HUES48 (cell line): ENCODE measurements around the gene PGBD5.

Experiments used
- H3K27ac ChIP-seq: one replicate; pipeline ENCODE4 v1.7.0; 2013; ENCODE audit warnings: low read depth, low read length, inconsistent platforms
- H3K27me3 ChIP-seq: 2 replicates; pipeline ENCODE4 v1.6.1; 2013; ENCODE audit warnings: mild to moderate bottlenecking, low read length; ENCODE audit not compliant: control insufficient read depth, insufficient read depth
- H3K36me3 ChIP-seq: 2 replicates; pipeline ENCODE4 v1.6.1; 2013; ENCODE audit warnings: low read length; ENCODE audit not compliant: control insufficient read depth, insufficient read depth
- H3K4me1 ChIP-seq: 2 replicates; pipeline ENCODE4 v1.6.1; 2013; ENCODE audit warnings: mild to moderate bottlenecking, low read length; ENCODE audit not compliant: control insufficient read depth, insufficient read depth
- H3K4me3 ChIP-seq: 2 replicates; pipeline ENCODE4 v1.5.1; 2013; ENCODE audit warnings: mild to moderate bottlenecking, low read depth, low read length
- H3K9ac ChIP-seq: 2 replicates; pipeline ENCODE4 v1.6.1; 2013; ENCODE audit warnings: mild to moderate bottlenecking, low read depth, low read length, moderate library complexity
- H3K9me3 ChIP-seq: 2 replicates; pipeline ENCODE4 v1.6.1; 2013; ENCODE audit warnings: low read length; ENCODE audit not compliant: control insufficient read depth, insufficient read depth

PGBD5 gene

DNA sequence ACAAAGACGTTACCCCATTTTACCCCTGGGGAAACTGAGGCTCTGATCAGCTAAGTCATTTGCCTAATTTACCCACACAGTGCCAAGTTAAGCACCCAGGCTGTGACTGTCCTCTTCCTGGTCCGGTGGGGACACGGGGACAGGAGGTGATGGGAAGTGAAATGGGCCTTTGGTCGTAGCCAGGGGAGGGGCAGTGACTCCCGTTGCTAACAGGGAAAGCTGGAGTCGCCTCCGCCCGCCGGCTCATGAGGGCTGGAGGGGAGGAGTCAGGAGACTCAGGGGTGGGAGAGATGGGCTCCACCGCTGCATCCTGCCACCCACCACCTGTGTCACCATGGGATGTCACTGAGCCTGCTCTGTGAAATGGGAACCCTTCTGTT, 139.3 kb downstream of the PGBD5 start:
- H3K4me1 ChIP-seq = peaks cover 3% of the 10 kb centered on the region; the same call in 1 of the 2 replicates
- no peak overlapping the region for H3K27ac ChIP-seq
- no peaks in the 10 kb centered on the region for H3K36me3 ChIP-seq
- no peaks in the 10 kb centered on the region for H3K9me3 ChIP-seq
- no peak overlapping the region for H3K9ac ChIP-seq
- no peak overlapping the region for H3K4me3 ChIP-seq
- H3K27me3 ChIP-seq = no peaks in the 10 kb centered on the region

DNA sequence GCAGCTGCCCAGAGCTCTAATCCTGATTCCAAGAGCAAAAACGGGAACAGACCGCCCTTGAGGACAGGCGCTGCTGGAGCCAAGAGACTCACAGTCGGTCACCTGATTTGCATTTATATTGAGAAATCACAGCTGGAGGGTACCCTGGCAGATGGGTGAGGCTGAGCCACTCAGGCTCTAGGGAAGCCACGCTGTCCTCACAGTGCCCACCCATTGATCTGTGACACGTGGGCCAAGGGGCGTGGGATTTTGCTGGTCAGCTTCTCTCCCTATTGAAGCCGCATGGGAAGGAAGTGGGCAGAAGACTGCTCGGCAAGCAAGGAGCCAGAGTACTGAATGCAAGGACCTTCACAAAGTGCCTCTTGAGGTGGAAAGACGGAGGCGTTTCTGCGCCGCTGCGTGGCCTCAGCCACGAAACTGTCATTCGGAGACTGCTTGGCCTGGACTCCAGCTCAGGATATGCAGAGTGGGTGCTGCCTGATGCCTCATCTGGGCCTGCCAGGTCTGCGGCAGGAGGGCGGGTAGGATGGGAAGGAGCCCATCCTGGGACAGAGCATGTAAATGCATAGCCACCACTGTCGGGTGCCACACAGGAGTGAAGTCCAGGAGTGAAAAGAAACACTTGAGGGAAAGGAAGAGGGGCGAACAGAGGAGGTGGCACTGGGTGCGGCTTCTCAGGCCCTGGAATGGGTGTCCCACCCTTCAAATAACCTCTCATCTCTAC, 139.8 kb downstream of the PGBD5 start:
- Histone ChIP-seq H3K27ac (no peak overlapping the region), H3K9me3 (no peaks in the 10 kb centered on the region), H3K27me3 (no peaks in the 10 kb centered on the region), H3K9ac (no peak overlapping the region), H3K4me3 (no peak overlapping the region), H3K36me3 (no peaks in the 10 kb centered on the region), H3K4me1 (peaks cover 3% of the 10 kb centered on the region; the same call in 1 of the 2 replicates)

DNA sequence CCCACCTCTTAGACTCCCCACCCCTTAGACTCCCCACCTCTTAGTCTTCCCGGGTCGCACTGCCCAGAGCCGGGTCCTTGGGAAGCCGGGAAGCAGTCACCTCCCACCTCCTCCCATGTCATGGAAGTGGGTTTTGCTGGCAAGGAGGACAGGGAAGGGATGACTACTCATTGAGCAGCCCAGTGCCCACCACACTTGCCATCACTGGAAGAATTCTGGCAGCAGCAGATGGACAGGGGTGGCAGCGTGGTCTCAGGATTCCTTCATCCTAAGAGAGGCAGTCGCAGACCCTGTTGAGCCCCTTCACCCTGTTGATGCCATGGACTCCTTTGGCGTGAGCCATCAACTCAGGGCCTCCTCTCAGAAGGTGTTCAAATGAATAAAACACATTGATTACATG, 140.8 kb downstream of the PGBD5 start:
- no peaks in the 10 kb centered on the region for H3K9me3 ChIP-seq
- H3K27me3 ChIP-seq = no peaks in the 10 kb centered on the region
- no peak overlapping the region for H3K4me3 ChIP-seq
- H3K4me1 ChIP-seq = peaks cover 3% of the 10 kb centered on the region; the same call in 1 of the 2 replicates
- 0 out of 2 replicates have a peak, but pooled peaks cover under 1% of the 10 kb centered on the region for H3K36me3 ChIP-seq
- H3K9ac ChIP-seq = no peak overlapping the region
- H3K27ac ChIP-seq = no peak overlapping the region

DNA sequence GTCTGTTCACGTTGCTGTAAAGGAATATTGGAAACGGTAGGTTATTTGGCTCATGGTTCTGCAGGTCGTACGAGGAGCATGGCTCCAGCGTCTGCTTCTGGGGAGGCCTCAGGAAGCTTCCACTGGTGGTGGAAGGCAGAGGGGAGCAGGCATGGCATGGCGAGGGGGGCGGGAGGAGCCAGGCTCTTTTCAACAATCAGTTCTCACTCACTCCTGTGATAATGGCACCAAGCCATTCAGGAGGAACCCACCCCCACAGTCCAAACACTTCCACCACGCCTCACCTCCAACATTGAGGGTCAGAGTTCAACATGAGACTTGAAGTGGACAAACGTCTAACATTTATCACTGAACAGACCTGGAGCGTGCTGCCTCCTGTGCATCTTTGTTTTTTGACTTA, 141.2 kb downstream of the PGBD5 start:
- H3K9ac ChIP-seq = no peak overlapping the region
- H3K36me3 ChIP-seq = peaks cover 5% of the 10 kb centered on the region; the same call in 1 of the 2 replicates
- H3K4me1 ChIP-seq = peaks cover 3% of the 10 kb centered on the region; the same call in 1 of the 2 replicates
- H3K27ac ChIP-seq = no peak overlapping the region
- no peak overlapping the region for H3K4me3 ChIP-seq
- H3K9me3 ChIP-seq = no peaks in the 10 kb centered on the region
- H3K27me3 ChIP-seq = no peaks in the 10 kb centered on the region

DNA sequence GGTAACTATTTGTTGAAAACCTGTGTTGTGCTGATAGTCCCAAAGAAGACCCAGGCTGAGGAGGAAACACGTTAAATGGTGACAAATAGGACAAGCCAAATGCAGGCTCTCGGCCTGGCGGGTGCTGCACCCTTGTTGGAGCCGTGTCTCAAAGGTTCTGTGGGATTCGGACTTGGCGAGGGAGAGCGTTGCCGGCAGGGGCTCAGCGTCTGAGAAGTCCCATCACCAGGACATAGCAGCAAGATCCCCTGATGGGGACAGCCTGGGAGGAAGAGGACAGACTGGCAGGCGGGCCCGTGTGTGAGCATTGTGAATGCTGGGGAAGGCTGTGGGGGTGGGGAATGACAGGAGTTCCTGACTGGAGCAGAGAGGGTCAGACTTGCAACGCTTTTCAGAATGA, 142.5 kb downstream of the PGBD5 start:
- Histone ChIP-seq H3K27me3 (no peaks in the 10 kb centered on the region), H3K4me1 (peaks cover 3% of the 10 kb centered on the region; the same call in 1 of the 2 replicates), H3K9me3 (no peaks in the 10 kb centered on the region), H3K36me3 (peaks cover 9% of the 10 kb centered on the region; the same call in 1 of the 2 replicates), H3K4me3 (no peak overlapping the region), H3K9ac (no peak overlapping the region), H3K27ac (no peak overlapping the region)

DNA sequence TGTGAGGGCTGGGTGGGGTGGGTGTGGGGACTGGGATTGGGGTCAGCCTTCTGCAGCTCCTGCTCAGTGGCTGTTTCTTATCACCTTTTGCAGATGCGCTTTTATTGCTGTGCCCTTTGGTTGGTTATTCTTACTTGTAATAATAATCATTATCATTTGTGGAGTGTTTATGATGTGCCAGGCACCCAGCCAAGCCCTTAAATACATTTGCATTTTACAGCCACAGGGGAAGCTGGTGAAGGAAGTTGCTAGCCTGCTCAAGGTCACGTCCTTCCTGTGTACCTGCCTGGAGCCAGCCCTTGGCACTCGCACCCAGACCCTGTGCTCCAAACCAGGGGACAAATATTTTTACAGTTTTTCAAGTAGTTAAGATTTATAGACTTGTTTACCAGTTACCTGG, 144.0 kb downstream of the PGBD5 start:
- Histone ChIP-seq H3K27me3 (no peaks in the 10 kb centered on the region), H3K4me3 (no peak overlapping the region), H3K36me3 (peaks cover 9% of the 10 kb centered on the region; the same call in 1 of the 2 replicates), H3K9ac (no peak overlapping the region), H3K4me1 (peaks cover 14% of the 10 kb centered on the region), H3K9me3 (no peaks in the 10 kb centered on the region), H3K27ac (no peak overlapping the region)

DNA sequence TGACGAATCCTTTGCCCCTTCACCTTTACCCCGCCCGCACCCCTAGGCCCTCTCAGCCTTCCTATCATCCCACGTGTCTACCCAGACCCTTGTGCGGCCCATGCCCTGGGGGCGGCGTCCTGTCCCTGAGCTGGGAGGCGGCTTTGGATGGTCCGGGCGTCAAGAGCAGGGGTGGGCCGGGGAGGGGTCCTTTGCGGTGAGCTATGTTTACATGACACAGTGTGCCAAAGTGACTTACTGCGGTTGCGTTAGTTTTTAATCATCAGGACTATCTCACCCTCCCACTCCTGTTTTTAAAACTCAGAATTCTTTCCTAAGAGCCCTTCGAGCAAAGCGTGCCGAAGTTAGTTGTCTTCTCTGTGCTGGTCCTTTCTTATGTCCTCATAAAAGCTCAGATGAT, 144.6 kb downstream of the PGBD5 start:
- Histone ChIP-seq H3K36me3 (peaks cover 12% of the 10 kb centered on the region; the same call in 1 of the 2 replicates), H3K9ac (no peak overlapping the region), H3K4me1 (peaks cover 20% of the 10 kb centered on the region), H3K9me3 (no peaks in the 10 kb centered on the region), H3K27ac (no peak overlapping the region), H3K4me3 (no peak overlapping the region), H3K27me3 (no peaks in the 10 kb centered on the region)

DNA sequence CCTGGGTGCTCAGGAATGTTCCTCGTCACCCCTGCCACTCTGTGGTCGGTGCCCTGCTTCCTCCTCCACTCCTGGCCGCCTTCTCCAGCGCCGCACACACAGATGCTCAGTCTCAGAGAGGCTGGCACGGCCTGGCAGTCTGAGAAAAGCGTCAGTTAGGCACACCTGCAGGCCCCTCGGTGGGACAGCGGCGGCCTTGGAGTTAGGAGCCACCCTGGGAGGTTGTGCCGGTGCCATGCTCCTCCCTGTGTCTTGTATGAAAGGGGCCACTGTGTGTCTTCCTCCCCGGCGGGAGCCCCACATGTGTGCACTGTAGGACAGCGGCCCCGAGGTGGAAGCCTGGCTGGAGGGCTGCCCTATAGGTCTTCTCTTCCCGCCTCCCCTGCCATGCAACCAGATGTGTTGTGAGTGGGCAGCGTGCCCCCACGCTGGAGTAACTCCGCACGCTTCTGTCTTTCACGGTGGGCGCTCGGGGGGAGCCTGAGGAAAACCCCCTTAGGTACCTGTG, 145.2 kb downstream of the PGBD5 start:
- H3K27ac ChIP-seq = no peak overlapping the region
- H3K4me1 ChIP-seq = peaks cover 18% of the 10 kb centered on the region
- no peak overlapping the region for H3K9ac ChIP-seq
- H3K9me3 ChIP-seq = no peaks in the 10 kb centered on the region
- no peaks in the 10 kb centered on the region for H3K27me3 ChIP-seq
- peaks cover 14% of the 10 kb centered on the region for H3K36me3 ChIP-seq
- H3K4me3 ChIP-seq = no peak overlapping the region

DNA sequence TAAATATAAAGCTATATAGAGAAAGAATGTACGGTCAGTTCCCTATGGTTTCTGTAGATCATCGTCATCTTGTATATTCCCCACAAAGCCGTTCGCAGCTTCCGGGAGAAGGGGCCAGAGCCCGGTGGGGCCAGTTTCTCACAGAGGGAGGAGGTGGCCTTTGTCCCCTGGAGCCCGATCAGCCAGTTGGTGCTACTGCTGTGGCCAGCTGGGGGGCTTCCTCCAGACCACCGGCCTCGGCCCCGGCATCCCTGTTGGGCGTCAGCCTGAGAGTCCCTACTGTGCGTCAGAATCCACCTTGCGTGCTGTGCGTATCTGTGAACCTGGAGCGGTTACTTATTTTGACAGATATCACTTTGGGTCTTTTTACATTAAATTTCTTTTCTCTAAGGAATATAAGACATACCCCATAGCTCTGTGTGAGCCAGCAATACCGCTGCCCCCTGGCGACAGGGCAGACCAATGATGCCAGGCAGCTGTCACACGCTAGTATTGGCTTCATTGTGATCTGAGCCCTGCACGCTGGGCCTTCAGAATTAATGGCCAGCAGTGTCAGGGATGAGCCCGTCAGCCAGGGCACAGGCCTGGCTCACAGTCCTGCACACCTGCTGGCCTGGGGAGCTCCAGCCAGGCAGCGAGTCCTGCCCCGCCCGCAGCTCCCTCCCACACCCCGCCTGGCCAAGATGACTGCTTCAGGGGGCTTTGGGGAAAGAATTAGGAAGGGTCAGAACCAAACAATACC, 145.9 kb downstream of the PGBD5 start:
- no peak overlapping the region for H3K9ac ChIP-seq
- H3K27ac ChIP-seq = no peak overlapping the region
- no peaks in the 10 kb centered on the region for H3K27me3 ChIP-seq
- H3K4me3 ChIP-seq = no peak overlapping the region
- H3K9me3 ChIP-seq = no peaks in the 10 kb centered on the region
- H3K36me3 ChIP-seq = peaks cover 22% of the 10 kb centered on the region
- H3K4me1 ChIP-seq = peaks cover 18% of the 10 kb centered on the region

DNA sequence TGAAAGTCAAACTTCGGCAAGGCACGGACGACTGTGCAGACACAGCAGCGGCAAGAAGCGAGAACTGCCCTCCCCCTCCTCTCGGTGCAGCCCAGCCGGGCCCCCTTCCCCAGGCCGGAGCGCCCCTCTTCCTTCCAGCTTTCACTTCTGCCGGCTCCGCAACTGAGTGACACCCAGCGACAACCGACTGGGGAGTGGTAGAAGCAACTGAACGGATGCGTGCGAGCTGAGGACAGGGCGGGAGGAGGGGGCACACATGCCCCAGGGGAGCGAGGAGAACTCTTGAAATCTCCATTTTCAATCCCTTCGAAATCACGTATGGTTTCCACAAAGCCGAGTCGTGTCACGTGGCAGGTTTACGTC, 146.6 kb downstream of the PGBD5 start:
- H3K9ac ChIP-seq = no peak overlapping the region
- H3K27me3 ChIP-seq = no peaks in the 10 kb centered on the region
- no peak overlapping the region for H3K4me3 ChIP-seq
- peaks cover 28% of the 10 kb centered on the region for H3K36me3 ChIP-seq
- H3K9me3 ChIP-seq = no peaks in the 10 kb centered on the region
- H3K27ac ChIP-seq = no peak overlapping the region
- H3K4me1 ChIP-seq = peaks cover 18% of the 10 kb centered on the region
